ENCODE data around the gene EPS8.

Gene EPS8

GRCh38 chr12:15687583-15687982 is 101.6 kb downstream of the EPS8 start:
- no peak for DNase-seq

DNA sequence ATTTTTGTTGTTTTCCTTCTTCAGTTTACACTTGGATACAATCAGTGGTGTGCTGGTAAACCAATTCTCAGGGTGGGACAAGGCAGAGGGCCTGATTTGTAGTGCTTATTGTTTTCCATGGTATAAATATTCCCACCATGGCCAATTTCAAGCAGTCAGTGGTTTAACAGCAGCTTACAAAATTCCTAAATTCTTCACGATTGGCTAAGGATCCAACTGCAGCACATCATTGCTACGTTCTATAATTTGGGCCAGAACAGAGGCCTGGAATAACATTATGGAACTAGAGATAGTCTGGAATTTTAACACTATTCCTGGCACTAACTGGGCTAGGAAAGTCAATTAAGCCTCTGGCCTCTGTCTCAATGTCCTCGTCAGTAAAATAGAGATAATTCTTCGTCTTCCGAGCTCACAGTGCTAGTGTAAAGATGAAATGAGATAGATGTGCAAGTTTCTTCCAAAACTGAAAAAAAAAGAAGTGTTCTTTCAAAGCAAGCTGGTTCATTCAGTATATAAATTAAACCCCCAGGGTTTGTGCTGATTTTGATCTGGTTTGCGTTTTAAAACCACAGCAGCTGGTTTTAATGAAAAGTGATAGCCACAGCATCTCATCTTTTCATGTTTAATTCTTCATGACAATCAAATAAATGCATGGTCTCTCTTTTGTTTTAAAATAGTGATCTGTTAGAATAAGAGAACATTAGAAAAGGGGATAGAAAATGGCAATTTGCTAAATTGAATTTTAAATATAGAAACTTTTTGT is 104.1 kb downstream of the EPS8 start:
- DNase-seq = no peak

- DNase-seq = no peak
Observed at GRCh38 chr12:15682826-15683225, 106.4 kb downstream of the EPS8 start.

DNA sequence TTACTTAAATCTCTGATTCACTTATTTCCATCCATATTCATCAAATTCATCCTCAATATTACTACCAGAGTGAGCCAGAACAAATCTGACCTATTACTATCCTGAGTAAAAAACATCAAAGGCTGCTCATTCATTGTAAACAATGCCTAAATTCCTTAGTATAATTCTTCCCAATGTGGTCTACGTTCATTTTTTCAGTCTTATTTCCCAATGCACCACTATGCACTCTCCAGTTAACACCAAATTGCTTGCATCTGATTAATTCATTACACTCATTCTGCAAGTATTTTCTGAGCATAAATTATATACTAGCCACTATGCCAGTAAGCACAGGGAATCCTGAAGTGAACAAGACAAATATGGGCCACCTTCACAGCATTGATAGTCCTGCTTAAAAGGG is 110.0 kb downstream of the EPS8 start:
- DNase-seq = no peak

DNA sequence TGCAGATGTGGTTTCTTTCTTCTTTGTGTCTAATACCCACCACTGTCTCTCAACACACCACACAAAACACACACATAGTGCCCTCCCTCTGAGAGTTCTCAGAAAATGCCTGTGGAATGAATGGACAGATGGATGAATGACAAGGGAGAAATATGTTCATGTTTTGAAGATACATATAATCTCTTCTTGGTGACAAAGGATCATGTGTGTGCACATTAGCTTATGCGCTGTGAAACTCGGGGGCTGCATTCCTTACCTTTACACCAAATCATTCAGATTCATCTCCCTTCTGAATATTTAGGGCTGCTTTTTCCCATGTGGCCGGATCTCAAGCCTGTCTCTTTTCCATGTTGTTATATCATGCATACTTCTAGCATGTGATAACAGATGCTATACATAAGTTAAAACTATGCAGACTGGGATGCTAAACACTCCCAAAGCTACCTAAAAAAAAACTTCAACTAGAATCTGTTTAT is 111.4 kb downstream of the EPS8 start:
- DNase-seq = no peak

- no peak for DNase-seq
Observed at GRCh38 chr12:15677228-15677627, 112.0 kb downstream of the EPS8 start.

- no peak for DNase-seq
Observed at GRCh38 chr12:15672671-15673270, 116.4 kb downstream of the EPS8 start.

DNA sequence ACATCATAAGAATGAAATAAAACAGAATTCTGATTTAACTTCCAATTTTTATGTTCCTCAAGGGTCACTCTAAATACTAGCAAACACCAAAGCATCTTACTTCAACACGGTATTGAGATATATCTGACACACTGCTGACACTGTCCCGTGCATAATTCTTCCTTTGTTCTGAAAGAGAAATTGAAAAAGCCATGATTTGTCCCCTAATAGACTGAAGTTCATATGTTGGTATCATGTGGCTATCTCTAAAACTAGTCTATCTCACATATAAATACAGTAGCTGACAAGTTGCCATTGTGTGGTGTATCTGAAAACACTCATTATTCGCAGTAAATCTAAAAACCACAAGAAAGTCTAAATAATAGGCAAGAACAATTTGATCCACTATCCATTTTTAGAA is 118.4 kb downstream of the EPS8 start:
- DNase-seq = no peak

DNA sequence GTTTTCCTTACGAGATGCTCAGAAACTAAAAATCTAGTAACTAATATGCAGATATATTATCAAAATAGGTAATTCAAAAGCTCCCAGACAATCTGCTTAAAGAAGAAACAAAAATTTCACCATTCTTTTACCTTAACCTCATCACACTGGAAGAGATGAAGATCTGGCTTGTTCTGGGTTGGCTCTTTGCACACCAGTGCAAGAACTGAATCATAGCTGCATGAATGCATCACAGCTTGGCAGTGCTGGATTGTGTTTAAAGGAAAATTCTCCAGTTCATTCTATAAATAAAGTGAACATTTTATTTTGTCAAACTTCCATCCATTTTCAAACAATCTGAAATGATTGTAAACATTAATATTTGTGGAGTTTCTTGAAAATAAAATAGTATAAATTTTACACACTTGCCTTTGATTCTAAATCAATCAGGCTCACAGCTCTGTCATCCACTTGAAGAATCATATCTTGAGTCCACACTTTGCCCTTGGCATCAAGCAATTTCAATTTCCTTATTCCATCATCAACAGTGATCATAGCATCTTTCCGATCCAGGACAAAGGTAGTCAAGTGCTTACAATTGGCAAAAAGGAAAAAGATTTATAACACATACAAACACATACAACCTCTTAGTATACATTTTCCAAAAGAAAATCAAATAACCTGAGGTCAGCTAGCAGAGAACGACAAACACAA is 119.8 kb downstream of the EPS8 start:
- no peak for DNase-seq

GRCh38 chr12:15664491-15664890 is 124.7 kb downstream of the EPS8 start:
- DNase-seq = no peak

DNA sequence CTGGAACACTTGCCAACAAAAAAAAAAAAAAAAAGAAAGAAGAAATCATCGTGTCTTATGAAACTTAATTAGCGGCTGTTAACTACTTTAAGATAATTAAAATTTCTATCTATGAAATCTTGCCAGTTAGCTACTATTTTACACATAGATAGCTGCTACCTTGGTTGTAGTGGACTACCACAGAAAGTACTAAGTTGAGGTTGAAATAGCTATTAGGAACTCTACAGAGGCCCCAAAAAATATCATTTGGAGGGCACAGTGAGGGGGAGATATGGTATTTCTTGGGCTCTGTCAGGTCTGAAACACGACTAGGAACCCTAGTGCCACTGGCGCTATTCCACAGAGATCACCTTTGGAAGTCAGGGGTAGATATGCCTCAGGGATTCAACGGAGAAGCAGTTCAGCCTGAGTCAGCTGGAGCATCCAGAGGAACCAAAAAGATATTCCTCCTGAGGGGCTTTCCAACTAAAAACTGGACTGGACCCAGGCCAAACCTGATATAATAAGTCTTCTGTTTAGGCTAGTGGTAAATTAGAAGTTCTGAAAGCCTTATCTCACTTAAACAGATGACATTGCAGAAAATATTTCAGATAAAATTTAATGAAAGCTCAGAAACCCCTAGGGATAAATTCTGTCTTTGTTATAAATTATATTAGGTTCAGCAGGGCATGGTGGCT is 126.1 kb downstream of the EPS8 start:
- no peak for DNase-seq

- no peak for DNase-seq
Observed at GRCh38 chr12:15662303-15662980, 126.7 kb downstream of the EPS8 start.

DNA sequence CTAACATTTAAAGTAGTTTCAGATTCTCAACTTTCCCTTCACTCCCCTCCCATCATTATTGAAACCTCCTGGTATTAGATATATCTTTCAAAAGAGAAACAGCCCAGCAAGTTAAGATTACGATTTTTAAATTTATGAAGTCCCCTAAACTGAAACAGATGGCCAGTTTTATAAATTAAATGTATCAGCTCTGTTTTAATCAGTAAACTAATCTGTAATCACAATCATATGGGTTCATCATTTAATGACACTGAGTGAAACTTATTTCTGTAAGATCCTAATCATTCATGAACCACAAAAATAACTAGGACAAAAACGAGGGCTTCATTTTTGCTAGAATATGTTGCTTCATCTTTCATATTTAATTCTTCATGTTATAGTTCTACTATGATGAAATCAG is 137.8 kb downstream of the EPS8 start:
- no peak for DNase-seq

- no peak for DNase-seq
Observed at GRCh38 chr12:15650399-15651128, 138.6 kb downstream of the EPS8 start.

DNA sequence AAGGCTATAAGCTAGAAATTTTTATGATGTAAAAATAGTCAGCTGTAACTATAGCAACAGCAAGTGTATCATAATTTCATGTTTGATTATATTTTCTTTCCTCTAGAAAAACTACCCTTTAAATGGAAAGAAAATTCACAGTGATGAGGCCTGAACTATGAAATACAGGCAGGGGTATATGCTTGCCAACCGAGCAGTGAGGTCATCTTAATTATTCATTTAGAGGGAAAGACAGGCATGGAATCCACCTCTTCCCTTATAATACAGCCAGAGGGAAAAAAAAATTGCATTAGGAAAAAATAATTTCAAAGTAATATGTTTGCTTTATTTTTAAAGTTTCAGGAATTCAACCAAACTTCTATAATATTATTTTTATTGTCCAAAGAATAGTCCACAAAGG is 139.8 kb downstream of the EPS8 start:
- no peak for DNase-seq

DNA sequence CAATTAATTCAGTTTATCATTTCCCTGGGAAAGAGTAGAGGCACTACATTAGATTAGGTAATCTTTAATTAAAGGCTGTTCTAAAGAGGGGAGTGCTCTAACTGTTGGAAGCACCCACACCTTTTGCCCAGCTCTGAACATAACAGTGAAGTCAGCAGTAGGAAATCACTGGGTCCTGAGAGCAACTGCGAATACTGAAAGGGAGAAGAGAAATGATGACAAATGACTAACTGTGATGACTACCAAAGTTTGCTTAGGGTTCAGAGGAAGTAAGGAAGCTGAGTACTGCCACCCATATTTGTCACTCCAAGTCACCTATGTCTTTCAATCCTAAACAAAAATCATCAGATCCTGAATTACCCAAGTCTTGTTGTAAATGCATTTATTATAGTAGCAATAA is 140.6 kb downstream of the EPS8 start:
- DNase-seq = no peak

DNA sequence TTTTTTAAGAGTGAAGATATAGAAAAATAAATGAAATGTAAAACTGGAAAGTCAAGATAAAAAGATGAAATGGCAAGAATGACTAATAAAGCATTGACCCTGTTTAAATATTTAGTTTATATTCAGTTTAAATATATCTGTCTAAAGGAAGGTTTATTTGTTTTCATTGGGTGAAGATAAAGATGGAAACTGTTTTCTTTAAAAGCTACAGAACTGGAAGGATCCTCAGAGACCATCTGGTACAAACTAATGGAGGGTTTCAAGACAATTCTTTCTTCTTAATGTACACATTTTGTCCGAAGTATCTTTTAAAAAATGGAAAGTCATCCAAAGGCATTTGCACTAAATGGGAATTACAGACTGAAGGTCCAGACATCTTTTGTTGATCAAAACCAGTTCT is 142.6 kb downstream of the EPS8 start:
- DNase-seq = no peak

- DNase-seq = no peak
Observed at GRCh38 chr12:15644700-15645099, 144.5 kb downstream of the EPS8 start.

DNA sequence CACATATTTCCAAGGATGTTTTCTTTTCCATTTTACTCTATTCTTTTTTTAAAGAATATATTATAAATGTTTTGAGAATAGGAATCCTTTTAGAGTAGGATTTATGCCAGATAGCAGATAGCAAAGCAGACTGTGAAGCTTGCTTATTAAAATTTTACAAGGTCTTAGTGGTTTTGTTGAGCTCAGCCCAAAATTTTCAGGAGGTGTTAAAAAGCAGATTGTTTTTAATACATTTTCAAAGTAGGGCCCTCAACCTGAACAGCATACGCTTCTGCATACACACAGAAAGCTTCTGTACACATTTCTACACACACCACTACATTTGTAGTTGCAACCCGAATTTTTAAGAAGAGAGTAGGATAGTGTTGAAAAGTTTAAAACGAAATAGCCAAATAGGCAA is 151.0 kb downstream of the EPS8 start:
- DNase-seq = no peak

DNA sequence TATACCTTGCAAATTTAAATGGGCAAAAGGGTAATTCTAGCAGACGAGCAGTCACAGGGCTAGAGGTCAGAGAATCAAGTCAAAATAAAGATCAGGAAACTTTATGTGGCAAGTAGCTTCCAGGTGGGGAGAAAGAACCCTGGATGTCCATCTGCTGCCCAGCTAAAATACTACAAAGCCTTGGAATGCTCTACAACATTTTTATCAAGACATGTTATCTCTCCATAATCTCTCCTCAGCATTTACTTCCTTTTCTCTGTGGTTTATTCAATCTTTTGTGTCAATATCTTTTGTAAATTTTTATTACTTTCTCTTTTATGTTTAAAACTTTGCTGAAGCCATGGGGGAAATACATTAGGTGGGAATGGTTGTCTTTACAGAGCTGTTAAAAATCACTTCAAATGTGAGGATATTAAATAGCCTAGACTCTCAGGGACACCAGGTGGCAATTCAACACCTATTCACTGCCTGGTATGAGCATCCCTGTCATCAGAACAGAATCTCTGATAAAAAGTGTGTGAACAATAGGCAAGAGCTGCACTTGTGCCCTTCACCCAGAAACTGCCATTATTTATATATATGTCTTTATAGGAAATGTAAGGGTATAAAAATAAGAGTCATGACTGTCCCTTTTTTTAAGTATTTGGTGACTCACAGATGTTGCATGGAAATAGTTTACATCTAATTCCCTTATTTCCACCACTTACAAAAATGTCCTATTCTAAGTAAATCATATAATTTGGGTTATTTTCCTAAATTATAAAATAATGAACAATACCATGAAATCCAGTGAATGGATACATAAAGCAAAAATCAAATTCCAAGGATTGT is 152.9 kb downstream of the EPS8 start:
- no peak for DNase-seq

- no peak for DNase-seq
Observed at GRCh38 chr12:15634010-15634683, 155.0 kb downstream of the EPS8 start.
